Vagina (tissue), 2 donors: ENCODE data around the gene WSB1.

Experiments
- POLR2A ChIP-seq, 2 donors: fragments of 450-650 bp; IDR thresholded peaks; one replicate each; pipeline ENCODE4 v1.6.1; 2017; ENCODE audit warnings: antibody characterized with exemption in 2 of 2, mild to moderate bottlenecking in 2 of 2, moderate library complexity in 2 of 2
- POLR2AphosphoS5 ChIP-seq, 2 donors: sonication (generic); formaldehyde crosslinking; IDR thresholded peaks; one replicate each; pipeline ENCODE4 v1.9.0; 2017; ENCODE audit warnings: antibody characterized with exemption in 2 of 2, mild to moderate bottlenecking in 2 of 2, low read depth in 1 of 2; ENCODE audit not compliant: insufficient read depth in 1 of 2
- TF ChIP-seq, protein P1 (sequence below), 3 experiments: fragments of 450-650 bp in 2 of 3; fragments of 200-600 bp in 1 of 3; sonication (generic) in 1 of 3; IDR thresholded peaks; one replicate each; pipeline ENCODE4 v1.5.1; 2017 to 2019; ENCODE audit warnings: antibody characterized with exemption in 3 of 3, mild to moderate bottlenecking in 2 of 3, moderate library complexity in 2 of 3

DNA sequence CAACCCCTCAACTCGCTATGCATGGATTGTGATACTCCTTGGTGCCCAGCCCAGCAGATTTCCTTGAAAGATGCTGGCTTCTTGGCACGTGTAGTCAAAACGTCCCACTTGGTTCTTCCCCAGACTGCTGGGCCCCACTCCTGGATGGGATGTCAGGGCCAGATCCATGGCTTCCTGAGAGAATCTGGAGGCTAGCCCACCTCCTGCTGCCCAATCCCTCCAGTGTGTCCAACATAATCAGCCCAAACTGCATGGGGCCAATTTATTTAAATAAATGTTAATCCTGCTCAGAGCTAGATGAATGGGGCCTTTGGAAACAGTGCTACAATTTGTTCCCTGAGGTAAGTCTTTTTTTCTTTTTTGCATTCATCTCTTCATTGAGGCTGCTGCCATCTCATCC lies 49.4 kb downstream of the WSB1 start:
- TF ChIP-seq POLR2A (IDR thresholded peaks at IDR 0.05) (no peak), POLR2AphosphoS5 (IDR thresholded peaks at IDR 0.05; ENCODE audit: insufficient read depth in 1 of 2, low read depth in 1 of 2) (no peak)
- TF ChIP-seq, protein P1, sequence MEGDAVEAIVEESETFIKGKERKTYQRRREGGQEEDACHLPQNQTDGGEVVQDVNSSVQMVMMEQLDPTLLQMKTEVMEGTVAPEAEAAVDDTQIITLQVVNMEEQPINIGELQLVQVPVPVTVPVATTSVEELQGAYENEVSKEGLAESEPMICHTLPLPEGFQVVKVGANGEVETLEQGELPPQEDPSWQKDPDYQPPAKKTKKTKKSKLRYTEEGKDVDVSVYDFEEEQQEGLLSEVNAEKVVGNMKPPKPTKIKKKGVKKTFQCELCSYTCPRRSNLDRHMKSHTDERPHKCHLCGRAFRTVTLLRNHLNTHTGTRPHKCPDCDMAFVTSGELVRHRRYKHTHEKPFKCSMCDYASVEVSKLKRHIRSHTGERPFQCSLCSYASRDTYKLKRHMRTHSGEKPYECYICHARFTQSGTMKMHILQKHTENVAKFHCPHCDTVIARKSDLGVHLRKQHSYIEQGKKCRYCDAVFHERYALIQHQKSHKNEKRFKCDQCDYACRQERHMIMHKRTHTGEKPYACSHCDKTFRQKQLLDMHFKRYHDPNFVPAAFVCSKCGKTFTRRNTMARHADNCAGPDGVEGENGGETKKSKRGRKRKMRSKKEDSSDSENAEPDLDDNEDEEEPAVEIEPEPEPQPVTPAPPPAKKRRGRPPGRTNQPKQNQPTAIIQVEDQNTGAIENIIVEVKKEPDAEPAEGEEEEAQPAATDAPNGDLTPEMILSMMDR (IDR thresholded peaks at IDR 0.05) = no peak
